Stimulated activated CD8-positive, alpha-beta memory T cell treated with anti-CD3 and anti-CD28 coated beads, Interleukin-2, amount 100 ng/mL, for 48 hours (primary cell): ENCODE measurements around the gene IFNGR1.
"Not testable (repeated sequence)": the region's sequence is repeated elsewhere in the genome, so short reads cannot be mapped to it uniquely, and the experiment has no call there.

Source experiments
- DNase-seq, 2 donors: peaks; one replicate each; pipeline ENCODE4 v3.0.0-alpha.2; 2020; ENCODE audit warnings: low read depth in 2 of 2

Gene IFNGR1

DNA sequence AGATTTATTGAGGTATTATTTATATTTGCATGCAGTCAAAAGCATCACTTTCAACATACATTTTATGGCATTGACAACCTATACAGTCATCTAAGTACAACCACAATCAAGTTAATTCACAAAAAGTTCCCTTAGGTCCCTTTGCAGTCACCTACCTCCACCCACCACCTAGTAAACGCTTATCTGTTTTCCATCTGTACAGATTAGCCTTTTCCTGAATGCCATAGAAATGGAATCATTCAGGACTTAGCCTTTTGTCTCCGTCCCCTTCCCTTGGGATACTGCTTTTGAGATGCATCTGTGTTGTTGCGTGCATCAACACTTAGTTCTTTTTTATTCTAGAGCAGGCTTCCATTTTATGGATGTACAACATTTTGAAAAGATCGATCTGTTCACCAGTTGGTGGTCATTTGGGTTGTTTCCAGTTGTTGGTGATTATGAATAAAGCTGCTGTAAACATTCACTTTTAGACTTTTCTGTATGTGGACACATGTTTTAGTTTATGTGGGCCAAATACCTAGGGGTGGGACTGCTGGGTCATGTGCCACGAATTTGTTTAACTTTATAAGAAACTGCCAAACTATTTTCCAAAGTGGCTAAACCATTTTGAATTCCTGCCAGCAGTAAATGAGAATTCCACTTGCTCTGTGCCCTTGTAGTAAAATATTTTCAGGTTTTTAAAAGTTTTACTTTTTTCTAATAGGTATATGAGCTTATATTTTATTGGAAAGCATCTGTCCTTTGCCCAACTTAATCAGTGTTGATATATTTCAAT, 17.6 kb upstream of the IFNGR1 start:
- no peak for DNase-seq

GRCh38 chr6:137235686-137236085, 16.5 kb upstream of the IFNGR1 start:
- no peak for DNase-seq

DNA sequence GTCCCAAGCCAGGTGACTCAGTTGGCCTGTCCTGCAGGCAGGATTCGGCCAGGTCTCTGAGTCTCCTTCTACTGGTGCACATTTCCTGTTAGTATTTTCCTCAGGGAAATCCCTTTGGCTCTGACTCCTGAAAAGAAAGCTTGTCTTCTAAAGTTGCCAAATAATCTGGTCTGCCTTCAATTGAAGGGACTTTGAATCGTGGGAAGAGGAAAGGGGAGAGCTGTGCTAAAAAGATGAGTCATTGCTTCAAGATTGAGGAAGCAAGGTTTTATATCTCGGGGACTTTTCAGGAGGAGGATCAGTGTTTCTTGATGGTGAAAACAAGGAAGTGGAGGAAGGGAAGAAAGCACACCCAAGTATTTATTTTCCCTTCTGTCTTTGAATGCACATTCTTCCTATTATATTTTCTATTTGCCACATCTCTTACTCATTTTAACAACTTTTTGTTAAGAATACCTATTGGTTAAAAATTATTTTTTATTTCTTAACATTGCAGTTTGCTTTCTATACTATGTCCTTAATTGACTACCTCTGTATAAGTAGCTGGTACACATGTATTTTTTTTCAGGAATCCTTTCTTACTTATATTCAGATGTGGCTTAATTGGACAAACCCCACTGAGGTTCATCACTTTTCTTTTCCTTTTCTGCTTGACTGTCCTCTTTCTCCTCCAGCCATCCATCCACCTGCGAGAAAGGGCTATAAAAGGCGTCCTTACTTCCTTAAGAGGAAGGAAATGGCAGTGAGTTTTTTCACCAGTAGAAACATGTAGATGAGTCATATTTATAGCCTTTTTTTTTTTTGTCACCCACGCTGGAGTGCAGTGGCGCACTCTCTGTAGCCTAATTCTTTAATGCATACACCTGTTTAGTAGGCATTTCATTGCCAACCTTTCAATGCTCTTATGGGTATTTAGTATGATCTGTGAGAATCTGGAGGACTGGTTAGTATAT, 15.0 kb upstream of the IFNGR1 start:
- no peak for DNase-seq

GRCh38 chr6:137231895-137232294, 12.7 kb upstream of the IFNGR1 start:
- DNase-seq = no peak

GRCh38 chr6:137230956-137231555, 11.9 kb upstream of the IFNGR1 start:
- DNase-seq = no peak

GRCh38 chr6:137230547-137230946, 11.4 kb upstream of the IFNGR1 start:
- DNase-seq = no peak

DNA sequence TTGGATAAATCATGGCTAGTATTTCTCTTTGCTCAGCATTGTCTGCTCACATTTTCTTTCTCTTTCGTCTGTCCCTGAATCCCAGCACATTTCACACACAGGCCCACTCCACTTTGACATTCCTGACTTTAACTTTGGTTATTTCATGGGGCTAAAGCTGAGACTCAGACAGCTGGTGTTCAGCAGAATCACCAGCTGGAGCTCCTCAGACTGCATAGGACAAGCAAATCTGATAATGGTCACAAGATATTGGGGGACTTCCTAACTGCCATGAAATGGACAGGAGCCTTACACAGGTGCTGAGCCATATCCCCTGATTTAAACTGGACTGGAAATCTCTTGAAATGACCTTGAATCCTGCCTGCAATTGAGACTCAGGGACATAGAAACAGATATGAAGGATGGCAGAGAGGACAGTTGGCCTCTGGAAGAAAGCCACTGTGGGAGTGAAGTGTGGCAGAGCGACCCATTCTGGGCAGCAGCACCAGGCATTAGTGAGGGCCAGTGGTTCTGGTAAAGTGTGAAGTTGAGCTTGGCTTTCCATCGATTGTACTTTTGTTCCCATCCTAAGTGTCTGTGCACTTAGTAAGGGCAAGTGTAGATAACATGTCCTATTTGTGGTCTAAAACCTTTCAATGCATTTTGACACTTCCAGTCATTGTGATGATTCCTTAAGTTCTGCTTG, 10.0 kb upstream of the IFNGR1 start:
- no peak for DNase-seq

DNA sequence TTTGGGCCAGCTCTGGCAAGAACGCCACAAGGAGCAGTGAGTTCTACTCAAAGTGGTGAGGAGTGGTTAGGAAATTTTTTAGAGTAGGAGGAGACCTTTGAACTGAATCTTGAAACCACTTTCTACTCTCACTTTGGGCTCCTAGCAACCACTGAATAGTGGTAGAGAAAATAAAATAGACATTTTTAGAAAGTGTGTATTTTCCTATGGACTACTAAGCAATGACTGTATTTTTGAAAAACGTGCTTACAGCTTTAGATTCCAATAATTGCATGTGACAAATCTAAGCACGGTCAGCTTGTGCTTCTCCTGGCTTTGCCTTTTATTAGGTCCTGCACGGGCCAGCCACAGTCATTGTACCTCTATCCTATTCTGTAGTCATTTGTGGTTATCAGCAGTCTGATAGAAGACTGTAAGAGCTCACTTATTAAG, 8.7 kb upstream of the IFNGR1 start:
- DNase-seq = no peak

- no peak for DNase-seq
Observed at GRCh38 chr6:137226697-137227096, 7.5 kb upstream of the IFNGR1 start.

GRCh38 chr6:137224799-137225198, 5.6 kb upstream of the IFNGR1 start:
- no peak for DNase-seq

GRCh38 chr6:137223370-137224131, 4.4 kb upstream of the IFNGR1 start:
- no peak for DNase-seq

DNA sequence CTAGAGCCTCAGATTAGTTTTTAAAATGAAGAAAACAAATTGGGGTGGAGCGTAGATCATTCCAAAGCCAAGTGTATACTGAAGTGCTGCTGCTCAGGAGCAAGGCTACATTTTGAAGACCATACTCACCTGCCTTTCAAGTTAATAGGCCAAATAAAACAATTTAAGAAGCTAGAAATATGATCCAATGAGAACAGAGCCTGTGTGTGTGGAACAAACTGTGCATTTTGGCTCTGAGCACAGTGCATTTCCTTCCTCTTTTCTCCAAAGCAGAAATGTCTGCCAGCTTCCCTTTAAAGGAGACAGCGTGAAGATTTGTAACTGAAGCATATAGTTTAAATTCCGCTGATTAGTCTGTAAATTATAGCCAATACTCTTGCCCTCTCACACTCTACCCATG, 3.2 kb upstream of the IFNGR1 start:
- no peak for DNase-seq

- DNase-seq = no peak
Observed at GRCh38 chr6:137219664-137220252, 573 bp upstream of the IFNGR1 start.

- DNase-seq = peak in 1 of 2 donors; percentile 17
Observed at GRCh38 chr6:137218473-137218916, 690 bp downstream of the IFNGR1 start.

DNA sequence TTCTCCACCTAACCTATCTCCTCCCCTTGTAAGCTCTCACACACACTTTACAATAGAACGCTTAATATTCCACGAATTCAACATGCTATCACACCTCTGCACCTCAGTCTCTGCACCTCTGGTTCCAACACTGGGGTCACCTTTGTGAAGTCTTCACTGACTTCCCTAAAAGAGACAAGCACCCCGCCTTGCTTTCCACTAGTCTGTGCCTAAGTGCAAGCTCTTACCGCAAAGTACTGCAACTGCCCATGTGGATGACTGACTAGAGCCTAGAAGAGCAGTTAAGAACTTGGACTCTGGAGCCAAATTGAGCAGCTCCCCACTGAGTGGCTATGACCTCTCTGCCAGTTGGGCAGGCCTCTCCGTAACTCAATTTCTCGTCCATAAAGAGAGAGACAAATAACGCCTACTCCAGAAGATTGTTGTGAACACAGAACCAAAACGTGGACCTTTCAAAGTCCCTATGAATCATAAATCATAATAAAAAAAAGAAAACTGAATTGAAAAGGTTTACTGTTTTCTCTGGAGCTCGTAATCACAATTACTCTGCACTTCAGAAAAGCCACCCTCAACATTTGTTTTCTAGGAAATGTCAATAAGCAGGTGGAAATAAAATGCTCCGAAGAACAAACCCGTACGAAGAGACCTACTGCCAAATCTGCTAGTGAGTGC, 1.2 kb downstream of the IFNGR1 start:
- DNase-seq = no peak

DNA sequence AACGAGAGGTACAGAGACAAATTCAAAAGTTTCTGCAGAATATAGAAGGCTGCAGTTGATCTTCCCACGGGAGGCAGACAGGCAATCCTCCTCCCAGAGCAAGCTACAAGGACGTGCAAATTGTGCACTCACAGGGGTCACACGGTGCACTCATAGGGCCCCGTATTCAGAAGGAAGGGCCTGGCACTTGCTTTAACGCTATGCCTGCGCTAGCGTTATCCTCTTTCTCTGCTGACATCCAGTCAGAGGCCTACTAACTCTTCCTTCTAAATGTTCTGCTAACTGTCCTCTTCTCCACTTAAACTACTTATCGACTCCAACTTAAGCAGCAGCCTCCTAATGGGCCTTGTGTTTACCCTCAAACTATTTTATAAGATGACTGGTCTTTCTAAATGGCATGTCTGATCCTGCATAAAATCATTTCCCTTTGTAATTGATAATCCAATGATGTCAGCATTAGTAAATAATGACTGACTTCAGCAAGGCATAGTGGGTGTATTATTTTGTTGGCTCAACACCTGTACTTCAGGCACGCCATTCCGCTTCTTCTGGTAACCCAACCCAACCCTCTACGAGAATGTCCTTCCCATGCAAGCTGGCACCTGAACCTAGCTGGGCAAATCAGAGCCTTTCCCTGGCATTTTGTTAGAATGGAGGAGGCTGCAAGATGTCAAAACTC, 2.2 kb downstream of the IFNGR1 start:
- no peak for DNase-seq

GRCh38 chr6:137216106-137216505, 3.1 kb downstream of the IFNGR1 start:
- DNase-seq = no peak

DNA sequence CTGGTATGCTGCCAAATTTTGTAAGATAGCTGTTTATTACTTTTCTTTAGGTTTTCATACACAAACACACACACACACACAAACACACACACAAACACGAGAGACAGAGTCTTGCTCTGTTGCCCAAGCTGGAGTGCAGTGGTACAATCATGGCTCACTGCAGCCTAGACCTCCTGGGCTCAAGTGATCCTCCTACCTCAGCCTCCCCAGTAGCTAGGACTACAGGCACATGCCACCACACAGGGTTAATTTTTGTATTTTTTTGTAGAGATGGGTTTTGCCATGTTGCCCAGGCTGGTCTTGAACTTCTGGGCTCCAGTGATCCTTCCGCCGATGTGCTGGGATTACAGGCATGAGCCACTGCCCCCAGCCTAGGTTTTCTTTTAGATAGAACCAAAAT, 3.6 kb downstream of the IFNGR1 start:
- DNase-seq = not testable (repeated sequence)

- no peak for DNase-seq
Observed at GRCh38 chr6:137214931-137215330, 4.3 kb downstream of the IFNGR1 start.
